IMR-90 (cell line): ENCODE data around the gene SMC1A. TPM values are rescaled to one million over a fixed set of nuclear protein-coding genes. Genes with fewer than 3 reads are reported as not detected.

ENCODE experiments used
- ATAC-seq: fragments of 200-7000 bp; cut with Tn5 transposase; 2 replicates; pipeline ENCODE4 v1.9.1; 2020; ENCODE audit warnings: low read depth, mild to moderate bottlenecking, moderate library complexity
- BruUV-seq: library from RNA; stranded (reverse); fragments of 400-500 nt; replicated peaks from 2 replicates; lab custom pipeline; 2021; lab: Mats Ljungman, UMichigan
- CTCF ChIA-PET: fragments of 300-600 bp; formaldehyde crosslinking; extraction: SDS; loops from one replicate; lab custom pipeline; 2021; ENCODE audit warnings: antibody characterized with exemption; lab: Yijun Ruan, JAX
- POLR2A ChIA-PET: fragments of 300-600 bp; sonication (Branson Sonifier 250); formaldehyde crosslinking; loops from one replicate; lab custom pipeline; 2022; ENCODE audit warnings: antibody characterized with exemption; ENCODE audit not compliant: unreplicated experiment; lab: Charles Lee
- DNase-seq: peaks from one replicate; pipeline ENCODE4 v3.0.0; 2013
- H2AFZ ChIP-seq: replicated peaks from 2 replicates; pipeline ENCODE3; 2013; ENCODE audit warnings: low read length, mild to moderate bottlenecking; ENCODE audit not compliant: poor library complexity
- H2AK5ac ChIP-seq: 2 replicates; pipeline ENCODE4 v1.6.1; 2013; ENCODE audit warnings: low read depth, low read length, inconsistent platforms
- H2AK9ac ChIP-seq: replicated peaks from 2 replicates; pipeline ENCODE3; 2013; ENCODE audit warnings: mild to moderate bottlenecking, low read depth, low read length, moderate library complexity; ENCODE audit not compliant: poor library complexity
- H2BK120ac ChIP-seq: 2 replicates; pipeline ENCODE4 v1.6.1; 2013; ENCODE audit warnings: low read depth, low read length, inconsistent platforms
- H2BK15ac ChIP-seq: 3 replicates; pipeline ENCODE4 v1.6.1; 2013; ENCODE audit warnings: low read depth, low read length, inconsistent platforms
- H2BK20ac ChIP-seq: 2 replicates; pipeline ENCODE4 v1.6.1; 2013; ENCODE audit warnings: low read depth, mild to moderate bottlenecking, inconsistent platforms, low read length, moderate library complexity
- H2BK5ac ChIP-seq: 2 replicates; pipeline ENCODE4 v1.6.1; 2013; ENCODE audit warnings: mild to moderate bottlenecking, low read depth, low read length, inconsistent platforms; ENCODE audit not compliant: poor library complexity, severe bottlenecking
- H3K14ac ChIP-seq: replicated peaks from 2 replicates; pipeline ENCODE4 v1.6.1; 2013; ENCODE audit warnings: low read depth, low read length, inconsistent platforms
- H3K18ac ChIP-seq: 2 replicates; pipeline ENCODE4 v1.6.1; 2013; ENCODE audit warnings: low read depth, low read length, control low read depth
- H3K23ac ChIP-seq: 2 replicates; pipeline ENCODE4 v1.6.1; 2013; ENCODE audit warnings: low read depth, low read length, inconsistent platforms
- H3K27ac ChIP-seq: 2 replicates; pipeline ENCODE4 v1.5.1; 2013; ENCODE audit warnings: mild to moderate bottlenecking, control low read depth, low read length; ENCODE audit not compliant: insufficient read depth
- H3K27me3 ChIP-seq: 2 replicates; pipeline ENCODE4 v1.6.1; 2013; ENCODE audit warnings: low read length; ENCODE audit not compliant: control insufficient read depth, insufficient read depth
- H3K36me3 ChIP-seq: 2 replicates; pipeline ENCODE4 v1.6.1; 2013; ENCODE audit warnings: low read length, mixed read lengths; ENCODE audit not compliant: control insufficient read depth, insufficient read depth
- H3K4ac ChIP-seq: 2 replicates; pipeline ENCODE4 v1.6.1; 2013; ENCODE audit warnings: low read depth, low read length, inconsistent platforms
- H3K4me1 ChIP-seq: 2 replicates; pipeline ENCODE4 v1.6.1; 2013; ENCODE audit warnings: low read length, mixed read lengths; ENCODE audit not compliant: control insufficient read depth, insufficient read depth
- H3K4me2 ChIP-seq: 2 replicates; pipeline ENCODE4 v1.6.1; 2013; ENCODE audit warnings: low read depth, mild to moderate bottlenecking, control low read depth, low read length, moderate library complexity
- H3K4me3 ChIP-seq: 2 replicates; pipeline ENCODE4 v1.5.1; 2013; ENCODE audit warnings: low read depth, mild to moderate bottlenecking, control low read depth, low read length, moderate library complexity; ENCODE audit not compliant: insufficient read depth
- H3K56ac ChIP-seq: 2 replicates; pipeline ENCODE4 v1.6.1; 2013; ENCODE audit warnings: low read length, inconsistent platforms; ENCODE audit not compliant: insufficient read depth; ENCODE audit errors: extremely low read depth
- H3K79me1 ChIP-seq, 2 experiments: 2 replicates each; pipeline ENCODE4 v1.6.1; 2013; ENCODE audit warnings: low read length in 2 of 2, inconsistent platforms in 1 of 2, low read depth in 1 of 2
- H3K9ac ChIP-seq: 2 replicates; pipeline ENCODE4 v1.6.1; 2013; ENCODE audit warnings: low read depth, low read length, control low read depth
- H3K9me1 ChIP-seq: 2 replicates; pipeline ENCODE4 v1.6.1; 2013; ENCODE audit warnings: low read length, inconsistent platforms; ENCODE audit not compliant: insufficient read depth
- H3K9me3 ChIP-seq: 2 replicates; pipeline ENCODE4 v1.6.1; 2013; ENCODE audit warnings: low read length; ENCODE audit not compliant: control insufficient read depth, insufficient read depth
- H4K20me1 ChIP-seq: 2 replicates; pipeline ENCODE4 v1.6.1; 2013; ENCODE audit warnings: low read length, inconsistent platforms; ENCODE audit not compliant: insufficient read depth
- H4K5ac ChIP-seq: 2 replicates; pipeline ENCODE4 v1.6.1; 2013; ENCODE audit warnings: mild to moderate bottlenecking, low read depth, low read length, control low read depth
- H4K8ac ChIP-seq, 2 experiments: 2 replicates each; pipeline ENCODE4 v1.6.1; 2013; ENCODE audit warnings: low read depth in 2 of 2, low read length in 2 of 2, control low read depth in 1 of 2, inconsistent platforms in 1 of 2
- H4K91ac ChIP-seq: 2 replicates; pipeline ENCODE4 v1.6.1; 2013; ENCODE audit warnings: low read depth, low read length, inconsistent platforms; ENCODE audit not compliant: insufficient read depth
- BHLHE40 ChIP-seq: fragments of 150-350 bp; IDR thresholded peaks from 2 replicates; pipeline ENCODE4 v1.6.1; 2016; ENCODE audit warnings: mild to moderate bottlenecking, low read depth, low read length
- CEBPB ChIP-seq: IDR thresholded peaks from 2 replicates; pipeline ENCODE4 v1.6.1; 2012; ENCODE audit warnings: low read depth, low read length, improper control_type of control experiment
- CHD1 ChIP-seq: IDR thresholded peaks from 2 replicates; pipeline ENCODE4 v1.6.1; 2012; ENCODE audit warnings: low read depth, low read length, improper control_type of control experiment
- CTCF ChIP-seq: conservative IDR thresholded peaks from 2 replicates; pipeline ENCODE4 v1.5.1; 2012; ENCODE audit warnings: mild to moderate bottlenecking, low read depth, low read length, improper control_type of control experiment
- ELK1 ChIP-seq: fragments of 150-350 bp; IDR thresholded peaks from 2 replicates; pipeline ENCODE4 v1.6.1; 2016; ENCODE audit warnings: low read depth, mild to moderate bottlenecking, low read length, moderate library complexity, borderline replicate concordance
- FOS ChIP-seq: fragments of 150-350 bp; IDR thresholded peaks from 2 replicates; pipeline ENCODE4 v1.6.1; 2016; ENCODE audit warnings: low read depth, low read length
- MAFK ChIP-seq: IDR thresholded peaks from 2 replicates; pipeline ENCODE4 v1.6.1; 2012; ENCODE audit warnings: low read depth, low read length, improper control_type of control experiment
- MAZ ChIP-seq: IDR thresholded peaks from 2 replicates; pipeline ENCODE4 v1.6.1; 2012; ENCODE audit warnings: low read depth, mild to moderate bottlenecking, low read length, improper control_type of control experiment, moderate library complexity, borderline replicate concordance
- MXI1 ChIP-seq: IDR thresholded peaks from 2 replicates; pipeline ENCODE4 v1.6.1; 2012; ENCODE audit warnings: low read depth, mild to moderate bottlenecking, low read length, moderate library complexity, borderline replicate concordance
- NFE2L2 ChIP-seq: fragments of 150-350 bp; IDR thresholded peaks from 2 replicates; pipeline ENCODE4 v1.6.1; 2016; ENCODE audit warnings: low read depth, mild to moderate bottlenecking, low read length
- POLR2A ChIP-seq: IDR thresholded peaks from 2 replicates; pipeline ENCODE4 v1.6.1; 2012; ENCODE audit warnings: mild to moderate bottlenecking, low read depth, low read length
- RAD21 ChIP-seq: IDR thresholded peaks from 2 replicates; pipeline ENCODE4 v1.6.1; 2012; ENCODE audit warnings: low read length, improper control_type of control experiment
- RCOR1 ChIP-seq: IDR thresholded peaks from 2 replicates; pipeline ENCODE4 v1.6.1; 2012; ENCODE audit warnings: mild to moderate bottlenecking, low read length, improper control_type of control experiment; ENCODE audit not compliant: insufficient replicate concordance
- RFX5 ChIP-seq: IDR thresholded peaks from 2 replicates; pipeline ENCODE4 v1.8.0; 2012; ENCODE audit warnings: low read depth, mild to moderate bottlenecking, low read length, moderate library complexity
- SMC3 ChIP-seq: fragments of 150-350 bp; IDR thresholded peaks from 2 replicates; pipeline ENCODE4 v1.6.1; 2016; ENCODE audit warnings: low read depth, mild to moderate bottlenecking, antibody characterized with exemption, low read length, moderate library complexity
- USF2 ChIP-seq: fragments of 150-350 bp; IDR thresholded peaks from 2 replicates; pipeline ENCODE4 v1.6.1; 2017; ENCODE audit warnings: mild to moderate bottlenecking, antibody characterized with exemption, low read length, low read depth
- WGBS, 2 experiments: methylation state at CpG; one replicate each; pipeline versions ENCODE4 v1.1.5 to v1.1.7; 2013; ENCODE audit warnings: missing lambda C conversion rate in 2 of 2; ENCODE audit not compliant: insufficient read length in 1 of 2; ENCODE audit errors: extremely low coverage in 2 of 2; 5-methylcytosine and 5-hydroxymethylcytosine counted together
- dilution Hi-C: fragments of 300-500 bp; cut with HindIII; formaldehyde crosslinking; loops from one replicate; pipeline ENCODE4 v1.14.3; 2018; ENCODE audit warnings: low sequenced_read_pairs; ENCODE audit not compliant: unreplicated experiment
- in situ Hi-C: fragments of 300-500 bp; cut with MboI; formaldehyde crosslinking; loops from 3 replicates; pipeline ENCODE4 v1.14.3; 2019; ENCODE audit warnings: low sequenced_read_pairs, inconsistent platforms, mixed read lengths
- intact Hi-C: fragments of 100-400 bp; cut with micrococcal nuclease; formaldehyde crosslinking; loops from 2 replicates; pipeline ENCODE4 v1.10.0; 2022
- polyA plus RNA-seq, 3 experiments: library from polyadenylated mRNA; depleted of rRNA; stranded (reverse); fragments of >200 nt; gene quantifications; 2 replicates each; pipeline ENCODE4 v1.2.3, GENCODE V29; 2012; ENCODE audit warnings: low replicate concordance in 1 of 3
- total RNA-seq: library from RNA; depleted of rRNA; stranded (reverse); fragments of >200 nt; gene quantifications from 2 replicates; pipeline ENCODE4 v1.2.3, GENCODE V29; 2012

The SMC1A gene
- total and polyA plus RNA-seq, 2 of the 4 experiments (the other 2 are of a cell fraction) = 35.8 to 41.0 TPM

GRCh38 chrX:53442322-53442631, 19.8 kb upstream of the SMC1A start:
- Histone ChIP-seq H3K27ac (no peak overlapping the region), H3K14ac (no peak overlapping the region), H2BK20ac (no peak overlapping the region), H2AFZ (peak overlapping the region; percentile 89), H4K91ac (no peak overlapping the region), H4K8ac (peak overlapping the region in 1 of 2 experiments; percentile 83; a peak in 3 of 4 replicates), H3K4me1 (peaks cover 4% of the 10 kb centered on the region; the same call in 1 of the 2 replicates), H3K79me1 (no peaks in the 10 kb centered on the region), H2AK5ac (no peak overlapping the region), H2BK120ac (no peak overlapping the region), H2AK9ac (no peak overlapping the region), H4K20me1 (no peaks in the 10 kb centered on the region), H4K5ac (no peak overlapping the region), H2BK15ac (no peak overlapping the region), H3K18ac (no peak overlapping the region), H2BK5ac (no peak overlapping the region), H3K56ac (no peak overlapping the region), H3K23ac (no peak overlapping the region), H3K36me3 (no peaks in the 10 kb centered on the region), H3K9me3 (no peaks in the 10 kb centered on the region), H3K27me3 (peaks cover 18% of the 10 kb centered on the region), H3K4ac (no peak overlapping the region), H3K4me3 (no peak overlapping the region), H3K9me1 (no peaks in the 10 kb centered on the region; the same call in 1 of the 2 replicates), H3K4me2 (no peak overlapping the region; the same call in 1 of the 2 replicates), H3K9ac (no peak overlapping the region)
- TF ChIP-seq MAZ (no peak), RAD21 (no peak), CHD1 (no peak), POLR2A (no peak), MAFK (no peak), CEBPB (no peak), CTCF (no peak), RFX5 (no peak), NFE2L2 (no peak), ELK1 (no peak), FOS (no peak), USF2 (no peak), RCOR1 (no peak), BHLHE40 (no peak), SMC3 (no peak), MXI1 (no peak)
- dilution Hi-C loops (no loop called here), intact Hi-C loops (no loop called here), in situ Hi-C loops (loop anchor here (10.0 kb wide), 1 partner anchor 57 kb away; no protein-coding TSS in a partner anchor)
- no TSS peak for BruUV-seq
- ATAC-seq (no peak), DNase-seq (no peak)
- WGBS, 2 experiments = no CpG with 5 or more reads among the region's 1 CpG
- ChIA-PET POLR2A (no interaction called here), CTCF (interaction anchor here (0.6 kb wide), 1 partner anchor 130 kb away, joined by 4 read pairs; no protein-coding TSS in a partner anchor)
